ENCODE data around the gene ZNF860.

DNA sequence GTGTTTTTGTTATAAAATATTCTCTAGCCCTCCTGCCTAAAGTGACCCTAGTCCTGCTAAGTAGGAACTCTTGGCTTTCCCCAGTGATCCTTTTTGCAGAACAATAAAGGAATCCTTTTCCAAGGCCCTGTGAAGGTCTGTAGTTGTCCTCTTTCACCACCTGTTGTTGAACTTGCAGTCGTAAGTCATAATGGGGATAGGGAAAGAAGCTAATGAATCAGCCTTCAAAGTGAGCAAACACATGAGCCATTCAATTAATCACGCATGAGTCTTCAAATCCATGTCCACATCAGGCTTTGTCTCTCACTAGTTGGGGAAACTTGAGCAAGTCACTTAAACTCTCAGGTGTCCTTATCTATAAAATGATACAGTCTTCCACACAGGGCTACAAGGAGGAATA, 27.6 kb downstream of the ZNF860 start:
- TF ChIP-seq CTCF (IDR thresholded peaks at IDR 0.05) (no peak), POLR2A (IDR thresholded peaks at IDR 0.05) (no peak)

Measured in adrenal gland (tissue), 5 donors.